ENCODE measurements around the gene ARHGAP33. TPM values are rescaled to one million over a fixed set of nuclear protein-coding genes. Genes with fewer than 3 reads are reported as not detected.
A peak's percentile ranks its signal among the peaks of the same experiment; 100 is the strongest.

The ARHGAP33 gene
- total and polyA plus RNA-seq, 2 experiments from 2014 or later: 11.6 to 22.1 TPM

DNA sequence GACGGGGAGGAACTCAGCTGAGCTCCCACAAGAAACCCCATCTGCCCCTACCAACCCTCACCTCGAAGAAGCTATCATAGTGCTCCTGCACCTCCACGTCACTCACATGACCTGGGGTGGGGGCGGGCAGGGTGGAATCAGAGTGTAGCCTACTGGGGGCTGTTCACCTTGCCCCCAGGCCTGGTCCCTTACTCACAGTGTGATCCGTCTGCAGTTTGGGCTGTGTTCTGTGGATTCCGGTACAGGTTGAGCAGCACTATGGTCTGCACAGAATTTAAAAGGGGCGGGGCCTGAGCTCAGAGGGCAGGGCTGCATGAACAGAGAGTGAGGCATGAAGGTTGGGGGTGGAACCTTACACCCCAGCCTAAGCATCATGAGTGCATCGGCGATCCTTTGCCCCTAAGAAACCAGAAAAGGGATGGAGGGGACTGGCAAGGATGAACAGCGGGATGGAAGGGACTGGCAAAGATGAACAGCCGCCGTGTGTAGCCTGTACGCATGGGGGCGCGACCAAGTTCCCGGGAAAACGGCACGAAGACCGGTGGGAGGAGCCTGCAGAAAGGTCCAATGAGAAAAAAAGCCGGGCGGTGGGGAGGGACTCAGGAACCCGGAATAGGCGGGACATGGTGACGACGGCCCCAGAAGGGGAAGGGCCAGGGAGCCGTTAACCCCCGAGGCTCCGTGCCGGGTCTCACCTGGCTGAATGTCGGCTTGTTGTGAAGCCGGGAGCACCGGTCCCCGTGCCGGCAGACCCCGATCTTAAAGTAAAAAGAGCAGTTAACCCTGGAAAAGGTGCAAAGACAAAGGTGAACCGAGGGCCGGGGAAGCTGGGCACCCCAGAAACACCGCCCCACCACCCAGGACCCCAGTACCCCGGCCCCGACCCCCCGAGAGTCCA, 30.7 kb upstream of the ARHGAP33 start:
- DNase-seq (ENCODE audit: low spot score) (peak; percentile 99), ATAC-seq (peak; percentile 38)
- Histone ChIP-seq H3K4me3 (peak overlapping the region; percentile 76), H3K79me2 (replicated peaks; ENCODE audit: insufficient read depth) (peaks cover 14% of the 10 kb centered on the region), H3K36me3 (ENCODE audit: insufficient read depth) (no peaks in the 10 kb centered on the region), H3K4me1 (ENCODE audit: insufficient read depth) (peaks cover 20% of the 10 kb centered on the region), H3F3A (replicated peaks; ENCODE audit: low read depth) (peaks cover 10% of the 10 kb centered on the region), H3K27ac (ENCODE audit: low read depth) (peak overlapping the region; percentile 94), H2AFZ (peak overlapping the region; percentile 64), H3K4me2 (peak overlapping the region; percentile 75), H4K20me1 (replicated peaks; ENCODE audit: insufficient read depth) (no peaks in the 10 kb centered on the region), H3K27me3 (ENCODE audit: insufficient read depth) (no peaks in the 10 kb centered on the region), H3K9me2 (ENCODE audit: insufficient read depth) (no peaks in the 10 kb centered on the region)
- Mint-ChIP-seq H3K27me3 (ENCODE audit: insufficient read depth, low read depth, poor library complexity) (peaks cover 5% of the 10 kb centered on the region), H3K4me1 (peaks cover 25% of the 10 kb centered on the region), H3K36me3 (ENCODE audit: low read depth) (peaks cover 7% of the 10 kb centered on the region), H3K27ac (peak overlapping the region; percentile 100), H3K4me3 (peak overlapping the region; percentile 97), H3K9me3 (no peaks in the 10 kb centered on the region; the same call in 2 of the 3 replicates)
- TF ChIP-seq EZH2phosphoT487 (IDR thresholded peaks at IDR 0.05; ENCODE audit: unreplicated experiment) (no peak), ZNF114 (CRISPR knock-in tag; IDR thresholded peaks at IDR 0.05) (no peak), STAT1 (IDR thresholded peaks at IDR 0.05; ENCODE audit: unreplicated experiment) (no peak), ZNF331 (CRISPR knock-in tag; IDR thresholded peaks at IDR 0.05; ENCODE audit: low read depth) (no peak), EZH2 (IDR thresholded peaks at IDR 0.05; ENCODE audit: low read depth, unreplicated experiment) (no peak), JUNB (IDR thresholded peaks at IDR 0.05; ENCODE audit: unreplicated experiment) (no peak), NANOG (IDR thresholded peaks at IDR 0.05; ENCODE audit: borderline replicate concordance) (no peak), CREB1 (CRISPR knock-in tag; IDR thresholded peaks at IDR 0.05; ENCODE audit: low read depth) (peak; percentile 73), POLR2AphosphoS5 (IDR thresholded peaks at IDR 0.05; ENCODE audit: low read depth) (peak; percentile 33; the same call in 1 of the 2 replicates)
- TF ChIP-seq, protein P1, sequence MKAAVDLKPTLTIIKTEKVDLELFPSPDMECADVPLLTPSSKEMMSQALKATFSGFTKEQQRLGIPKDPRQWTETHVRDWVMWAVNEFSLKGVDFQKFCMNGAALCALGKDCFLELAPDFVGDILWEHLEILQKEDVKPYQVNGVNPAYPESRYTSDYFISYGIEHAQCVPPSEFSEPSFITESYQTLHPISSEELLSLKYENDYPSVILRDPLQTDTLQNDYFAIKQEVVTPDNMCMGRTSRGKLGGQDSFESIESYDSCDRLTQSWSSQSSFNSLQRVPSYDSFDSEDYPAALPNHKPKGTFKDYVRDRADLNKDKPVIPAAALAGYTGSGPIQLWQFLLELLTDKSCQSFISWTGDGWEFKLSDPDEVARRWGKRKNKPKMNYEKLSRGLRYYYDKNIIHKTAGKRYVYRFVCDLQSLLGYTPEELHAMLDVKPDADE (IDR thresholded peaks at IDR 0.05): no peak
- TF ChIP-seq, protein P2, sequence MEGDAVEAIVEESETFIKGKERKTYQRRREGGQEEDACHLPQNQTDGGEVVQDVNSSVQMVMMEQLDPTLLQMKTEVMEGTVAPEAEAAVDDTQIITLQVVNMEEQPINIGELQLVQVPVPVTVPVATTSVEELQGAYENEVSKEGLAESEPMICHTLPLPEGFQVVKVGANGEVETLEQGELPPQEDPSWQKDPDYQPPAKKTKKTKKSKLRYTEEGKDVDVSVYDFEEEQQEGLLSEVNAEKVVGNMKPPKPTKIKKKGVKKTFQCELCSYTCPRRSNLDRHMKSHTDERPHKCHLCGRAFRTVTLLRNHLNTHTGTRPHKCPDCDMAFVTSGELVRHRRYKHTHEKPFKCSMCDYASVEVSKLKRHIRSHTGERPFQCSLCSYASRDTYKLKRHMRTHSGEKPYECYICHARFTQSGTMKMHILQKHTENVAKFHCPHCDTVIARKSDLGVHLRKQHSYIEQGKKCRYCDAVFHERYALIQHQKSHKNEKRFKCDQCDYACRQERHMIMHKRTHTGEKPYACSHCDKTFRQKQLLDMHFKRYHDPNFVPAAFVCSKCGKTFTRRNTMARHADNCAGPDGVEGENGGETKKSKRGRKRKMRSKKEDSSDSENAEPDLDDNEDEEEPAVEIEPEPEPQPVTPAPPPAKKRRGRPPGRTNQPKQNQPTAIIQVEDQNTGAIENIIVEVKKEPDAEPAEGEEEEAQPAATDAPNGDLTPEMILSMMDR (conservative IDR thresholded peaks at IDR 0.05; ENCODE audit: low read depth in 2 of 2): peak; percentile 43
- TF ChIP-seq, protein P3, sequence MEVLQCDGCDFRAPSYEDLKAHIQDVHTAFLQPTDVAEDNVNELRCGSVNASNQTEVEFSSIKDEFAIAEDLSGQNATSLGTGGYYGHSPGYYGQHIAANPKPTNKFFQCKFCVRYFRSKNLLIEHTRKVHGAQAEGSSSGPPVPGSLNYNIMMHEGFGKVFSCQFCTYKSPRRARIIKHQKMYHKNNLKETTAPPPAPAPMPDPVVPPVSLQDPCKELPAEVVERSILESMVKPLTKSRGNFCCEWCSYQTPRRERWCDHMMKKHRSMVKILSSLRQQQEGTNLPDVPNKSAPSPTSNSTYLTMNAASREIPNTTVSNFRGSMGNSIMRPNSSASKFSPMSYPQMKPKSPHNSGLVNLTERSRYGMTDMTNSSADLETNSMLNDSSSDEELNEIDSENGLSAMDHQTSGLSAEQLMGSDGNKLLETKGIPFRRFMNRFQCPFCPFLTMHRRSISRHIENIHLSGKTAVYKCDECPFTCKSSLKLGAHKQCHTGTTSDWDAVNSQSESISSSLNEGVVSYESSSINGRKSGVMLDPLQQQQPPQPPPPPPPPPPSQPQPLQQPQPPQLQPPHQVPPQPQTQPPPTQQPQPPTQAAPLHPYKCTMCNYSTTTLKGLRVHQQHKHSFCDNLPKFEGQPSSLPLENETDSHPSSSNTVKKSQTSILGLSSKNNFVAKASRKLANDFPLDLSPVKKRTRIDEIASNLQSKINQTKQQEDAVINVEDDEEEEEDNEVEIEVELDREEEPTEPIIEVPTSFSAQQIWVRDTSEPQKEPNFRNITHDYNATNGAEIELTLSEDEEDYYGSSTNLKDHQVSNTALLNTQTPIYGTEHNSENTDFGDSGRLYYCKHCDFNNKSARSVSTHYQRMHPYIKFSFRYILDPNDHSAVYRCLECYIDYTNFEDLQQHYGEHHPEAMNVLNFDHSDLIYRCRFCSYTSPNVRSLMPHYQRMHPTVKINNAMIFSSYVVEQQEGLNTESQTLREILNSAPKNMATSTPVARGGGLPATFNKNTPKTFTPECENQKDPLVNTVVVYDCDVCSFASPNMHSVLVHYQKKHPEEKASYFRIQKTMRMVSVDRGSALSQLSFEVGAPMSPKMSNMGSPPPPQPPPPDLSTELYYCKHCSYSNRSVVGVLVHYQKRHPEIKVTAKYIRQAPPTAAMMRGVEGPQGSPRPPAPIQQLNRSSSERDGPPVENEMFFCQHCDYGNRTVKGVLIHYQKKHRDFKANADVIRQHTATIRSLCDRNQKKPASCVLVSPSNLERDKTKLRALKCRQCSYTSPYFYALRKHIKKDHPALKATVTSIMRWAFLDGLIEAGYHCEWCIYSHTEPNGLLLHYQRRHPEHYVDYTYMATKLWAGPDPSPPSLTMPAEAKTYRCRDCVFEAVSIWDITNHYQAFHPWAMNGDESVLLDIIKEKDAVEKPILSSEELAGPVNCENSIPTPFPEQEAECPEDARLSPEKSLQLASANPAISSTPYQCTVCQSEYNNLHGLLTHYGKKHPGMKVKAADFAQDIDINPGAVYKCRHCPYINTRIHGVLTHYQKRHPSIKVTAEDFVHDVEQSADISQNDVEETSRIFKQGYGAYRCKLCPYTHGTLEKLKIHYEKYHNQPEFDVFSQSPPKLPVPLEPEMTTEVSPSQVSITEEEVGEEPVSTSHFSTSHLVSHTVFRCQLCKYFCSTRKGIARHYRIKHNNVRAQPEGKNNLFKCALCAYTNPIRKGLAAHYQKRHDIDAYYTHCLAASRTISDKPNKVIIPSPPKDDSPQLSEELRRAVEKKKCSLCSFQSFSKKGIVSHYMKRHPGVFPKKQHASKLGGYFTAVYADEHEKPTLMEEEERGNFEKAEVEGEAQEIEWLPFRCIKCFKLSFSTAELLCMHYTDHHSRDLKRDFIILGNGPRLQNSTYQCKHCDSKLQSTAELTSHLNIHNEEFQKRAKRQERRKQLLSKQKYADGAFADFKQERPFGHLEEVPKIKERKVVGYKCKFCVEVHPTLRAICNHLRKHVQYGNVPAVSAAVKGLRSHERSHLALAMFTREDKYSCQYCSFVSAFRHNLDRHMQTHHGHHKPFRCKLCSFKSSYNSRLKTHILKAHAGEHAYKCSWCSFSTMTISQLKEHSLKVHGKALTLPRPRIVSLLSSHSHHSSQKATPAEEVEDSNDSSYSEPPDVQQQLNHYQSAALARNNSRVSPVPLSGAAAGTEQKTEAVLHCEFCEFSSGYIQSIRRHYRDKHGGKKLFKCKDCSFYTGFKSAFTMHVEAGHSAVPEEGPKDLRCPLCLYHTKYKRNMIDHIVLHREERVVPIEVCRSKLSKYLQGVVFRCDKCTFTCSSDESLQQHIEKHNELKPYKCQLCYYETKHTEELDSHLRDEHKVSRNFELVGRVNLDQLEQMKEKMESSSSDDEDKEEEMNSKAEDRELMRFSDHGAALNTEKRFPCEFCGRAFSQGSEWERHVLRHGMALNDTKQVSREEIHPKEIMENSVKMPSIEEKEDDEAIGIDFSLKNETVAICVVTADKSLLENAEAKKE (CRISPR knock-in tag; IDR thresholded peaks at IDR 0.05): no peak
- TF ChIP-seq, protein P4, sequence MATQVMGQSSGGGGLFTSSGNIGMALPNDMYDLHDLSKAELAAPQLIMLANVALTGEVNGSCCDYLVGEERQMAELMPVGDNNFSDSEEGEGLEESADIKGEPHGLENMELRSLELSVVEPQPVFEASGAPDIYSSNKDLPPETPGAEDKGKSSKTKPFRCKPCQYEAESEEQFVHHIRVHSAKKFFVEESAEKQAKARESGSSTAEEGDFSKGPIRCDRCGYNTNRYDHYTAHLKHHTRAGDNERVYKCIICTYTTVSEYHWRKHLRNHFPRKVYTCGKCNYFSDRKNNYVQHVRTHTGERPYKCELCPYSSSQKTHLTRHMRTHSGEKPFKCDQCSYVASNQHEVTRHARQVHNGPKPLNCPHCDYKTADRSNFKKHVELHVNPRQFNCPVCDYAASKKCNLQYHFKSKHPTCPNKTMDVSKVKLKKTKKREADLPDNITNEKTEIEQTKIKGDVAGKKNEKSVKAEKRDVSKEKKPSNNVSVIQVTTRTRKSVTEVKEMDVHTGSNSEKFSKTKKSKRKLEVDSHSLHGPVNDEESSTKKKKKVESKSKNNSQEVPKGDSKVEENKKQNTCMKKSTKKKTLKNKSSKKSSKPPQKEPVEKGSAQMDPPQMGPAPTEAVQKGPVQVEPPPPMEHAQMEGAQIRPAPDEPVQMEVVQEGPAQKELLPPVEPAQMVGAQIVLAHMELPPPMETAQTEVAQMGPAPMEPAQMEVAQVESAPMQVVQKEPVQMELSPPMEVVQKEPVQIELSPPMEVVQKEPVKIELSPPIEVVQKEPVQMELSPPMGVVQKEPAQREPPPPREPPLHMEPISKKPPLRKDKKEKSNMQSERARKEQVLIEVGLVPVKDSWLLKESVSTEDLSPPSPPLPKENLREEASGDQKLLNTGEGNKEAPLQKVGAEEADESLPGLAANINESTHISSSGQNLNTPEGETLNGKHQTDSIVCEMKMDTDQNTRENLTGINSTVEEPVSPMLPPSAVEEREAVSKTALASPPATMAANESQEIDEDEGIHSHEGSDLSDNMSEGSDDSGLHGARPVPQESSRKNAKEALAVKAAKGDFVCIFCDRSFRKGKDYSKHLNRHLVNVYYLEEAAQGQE (IDR thresholded peaks at IDR 0.05; ENCODE audit: unreplicated experiment): no peak

Data from GM23338 (cell line).